ENCODE measurements around the gene FBXL2. TPM values are rescaled to one million over a fixed set of nuclear protein-coding genes. Genes with fewer than 3 reads are reported as not detected.

The FBXL2 gene
- total and polyA plus RNA-seq, 2 of the 8 experiments (the other 6 are each of a cell fraction or from before 2014, with no cell fraction given) = 3.1 to 5.4 TPM

GRCh38 chr3:33430061-33430460 is 152.8 kb downstream of the FBXL2 start:
- no peak overlapping the region for H3K14ac ChIP-seq (ENCODE audit: insufficient read length)
- H3K36me3 ChIP-seq (ENCODE audit: control insufficient read depth in 2 of 4, insufficient read depth in 4 of 4, low read length in 3 of 4) = peaks cover 0 to 1% (median 0%) of the 10 kb centered on the region in 4 experiments; a peak in 1 of 8 replicates
- FAIRE-seq = no peak
- no peak overlapping the region for H3K23ac ChIP-seq (ENCODE audit: insufficient read length)
- no peak overlapping the region for H2BK12ac ChIP-seq (ENCODE audit: low read depth, low read length)
- no peak overlapping the region for H2BK20ac ChIP-seq (ENCODE audit: low read length)
- no peak overlapping the region for H3K56ac ChIP-seq (replicated peaks; ENCODE audit: insufficient read length, low read depth, low read length)
- no peak overlapping the region for H3K18ac ChIP-seq (ENCODE audit: extremely low read depth, low read length)
- no peak overlapping the region for H4K8ac ChIP-seq (ENCODE audit: extremely low read depth, insufficient read depth, low read length)
- H3K4ac ChIP-seq (replicated peaks; ENCODE audit: insufficient read length, low read depth, low read length) = no peak overlapping the region
- POLR2A ChIA-PET (ENCODE audit: partially characterized antibody) = interaction anchor here (0.7 to 7.4 kb wide), 2 partner anchors 10 to 87 kb away, joined by 5 to 82 read pairs; partner anchors contain the start of gene UBP1
- H3K9me3 ChIP-seq (ENCODE audit: insufficient read depth in 2 of 2, low read depth in 1 of 2, low read length in 1 of 2) = no peaks in the 10 kb centered on the region
- H2BK5ac ChIP-seq (ENCODE audit: low read depth, low read length) = no peak overlapping the region
- H4K91ac ChIP-seq (replicated peaks; ENCODE audit: insufficient read length, low read length) = no peak overlapping the region
- no peak for DNase-seq (ENCODE audit: low read depth in 1 of 2, low spot score in 2 of 2)
- no peak overlapping the region for H3K27ac ChIP-seq (ENCODE audit: low read depth, low read length)
- 83% methylated on average over 1 of the region's 1 CpG; no CpG with 5 or more reads in 1 of the 2 experiments for WGBS, 2 experiments (ENCODE audit: extremely low coverage in 1 of 2, insufficient coverage in 1 of 2, insufficient read length in 1 of 2, insufficient replicate concordance in 2 of 2, low coverage in 1 of 2, low lambda C conversion rate in 2 of 2, missing lambda C conversion rate in 1 of 2)
- no peak overlapping the region for H2AFZ ChIP-seq (ENCODE audit: low read length)
- CTCF ChIA-PET (ENCODE audit: partially characterized antibody) = interaction anchor here (1.5 kb wide), 1 partner anchor 9 kb away, joined by 4 read pairs; no protein-coding TSS in a partner anchor
- peaks cover 13 to 93% of the 10 kb centered on the region in 2 experiments for H3K79me2 ChIP-seq (ENCODE audit: control insufficient read depth in 1 of 2, insufficient read depth in 2 of 2, low read length in 2 of 2)
- peaks cover 10% of the 10 kb centered on the region for H3K79me1 ChIP-seq (ENCODE audit: low read depth, low read length)
- H3K9ac ChIP-seq (replicated peaks in 1 of 4; ENCODE audit: extremely low read depth in 1 of 4, low read depth in 3 of 4, low read length in 3 of 4) = no peak overlapping the region; a peak in 1 of 7 replicates
- H4K20me1 ChIP-seq (replicated peaks in 1 of 2; ENCODE audit: control insufficient read depth in 1 of 2, insufficient read depth in 2 of 2, low read length in 2 of 2) = peaks cover 9 to 18% of the 10 kb centered on the region in 2 experiments
- H3K4me1 ChIP-seq (replicated peaks in 1 of 4; ENCODE audit: control insufficient read depth in 3 of 4, insufficient read depth in 4 of 4, low read length in 3 of 4) = peaks cover 11 to 32% (median 19%) of the 10 kb centered on the region in 4 experiments
- peak overlapping the region; percentile 18 to 30; a peak in 1 of 4 replicates for H3K4me2 ChIP-seq (ENCODE audit: insufficient read depth in 1 of 2, low read depth in 2 of 2, low read length in 2 of 2)
- H3K4me3 ChIP-seq (ENCODE audit: extremely low read depth in 1 of 4, insufficient read depth in 2 of 4, low read depth in 3 of 4, low read length in 4 of 4) = no peak overlapping the region; a peak in 1 of 8 replicates
- H4K5ac ChIP-seq (ENCODE audit: insufficient read length, low read depth, low read length) = no peak overlapping the region
- no peak overlapping the region for H2BK120ac ChIP-seq (replicated peaks; ENCODE audit: low read depth, low read length)
- 0 out of 2 replicates have a peak, but pooled peaks cover 2% of the 10 kb centered on the region for H3K23me2 ChIP-seq (ENCODE audit: low read depth, low read length)
- H2AK5ac ChIP-seq (ENCODE audit: low read depth, low read length) = no peak overlapping the region
- no peak overlapping the region for H2BK15ac ChIP-seq (ENCODE audit: low read length)
- H3K27me3 ChIP-seq (replicated peaks in 1 of 4; ENCODE audit: control insufficient read depth in 3 of 4, extremely low read depth in 1 of 4, insufficient read depth in 3 of 4, low read length in 3 of 4) = no peaks in the 10 kb centered on the region
- no peak for TF ChIP-seq PHF8 (conservative IDR thresholded peaks at IDR 0.05; ENCODE audit: low read depth, low read length)

Data from H1 (cell line).